IgD-negative memory B cell (primary cell): Measurements from ENCODE around the gene PCBP1. TPM values are rescaled to one million over a fixed set of nuclear protein-coding genes. Genes with fewer than 3 reads are reported as not detected.
"Not testable (repeated sequence)": the region's sequence is repeated elsewhere in the genome, so short reads cannot be mapped to it uniquely, and the experiment has no call there.

Source experiments
- H3K27ac Mint-ChIP-seq, 3 donors: one replicate each; pipeline ENCODE4 v1.8.0; 2020 to 2022; ENCODE audit warnings: mild to moderate bottlenecking in 3 of 3, mixed read lengths in 3 of 3, moderate library complexity in 1 of 3
- H3K27me3 Mint-ChIP-seq: one replicate; pipeline ENCODE4 v1.8.0; 2021; ENCODE audit warnings: mixed read lengths
- H3K36me3 Mint-ChIP-seq: one replicate; pipeline ENCODE4 v1.8.0; 2020; ENCODE audit warnings: mild to moderate bottlenecking, mixed read lengths
- H3K4me1 Mint-ChIP-seq, 3 donors: one replicate each; pipeline ENCODE4 v1.8.0; 2020 to 2022; ENCODE audit warnings: mixed read lengths in 3 of 3, mild to moderate bottlenecking in 1 of 3
- H3K4me3 Mint-ChIP-seq, 4 donors: one replicate each; pipeline ENCODE4 v1.8.0; 2020 to 2022; ENCODE audit warnings: mild to moderate bottlenecking in 4 of 4, mixed read lengths in 4 of 4, moderate library complexity in 3 of 4
- H3K9me3 Mint-ChIP-seq, 3 donors: one replicate each; pipeline ENCODE4 v1.8.0; 2020 to 2021; ENCODE audit warnings: mixed read lengths in 3 of 3, mild to moderate bottlenecking in 1 of 3
- polyA plus RNA-seq: library from polyadenylated mRNA; unstranded; fragments of 300-500 nt; fragmentation: Illumina TruSeq; gene quantifications from one replicate; pipeline ENCODE4 v1.2.3, GENCODE V29; 2021

Gene PCBP1
- polyA plus RNA-seq, 1 donor from 2014 or later, result 123 TPM

DNA sequence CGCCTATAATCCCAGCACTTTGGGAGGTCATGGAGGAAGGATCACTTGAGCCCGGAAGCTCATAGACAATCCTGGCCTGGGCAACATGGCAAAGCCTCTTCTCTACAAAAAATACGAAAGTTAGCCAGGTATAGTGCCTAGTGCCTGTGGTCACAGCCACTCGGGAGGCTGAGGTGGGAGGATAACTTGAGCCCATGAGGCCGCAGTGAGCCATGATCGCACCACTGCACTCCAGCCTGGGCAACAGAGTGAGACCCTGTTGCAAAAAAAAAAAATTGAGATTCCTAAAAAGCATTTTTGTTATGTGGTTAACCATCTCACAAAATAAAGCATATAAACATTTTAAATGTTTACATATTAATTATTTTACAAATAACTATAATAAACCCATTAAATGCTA is 13.9 kb downstream of the PCBP1 start:
- no peak overlapping the region for H3K4me3 Mint-ChIP-seq
- peaks cover 24 to 26% (median 25%) of the 10 kb centered on the region in 3 donors for H3K4me1 Mint-ChIP-seq
- H3K9me3 Mint-ChIP-seq, result no peaks in the 10 kb centered on the region
- H3K27ac Mint-ChIP-seq, result no peak overlapping the region
- no peaks in the 10 kb centered on the region for H3K36me3 Mint-ChIP-seq
- H3K27me3 Mint-ChIP-seq, result no peaks in the 10 kb centered on the region

- not testable (repeated sequence) for H3K4me3 Mint-ChIP-seq, H3K36me3 Mint-ChIP-seq, H3K27ac Mint-ChIP-seq, H3K27me3 Mint-ChIP-seq, H3K9me3 Mint-ChIP-seq
- H3K4me1 Mint-ChIP-seq, result peaks cover 24 to 26% (median 25%) of the 10 kb centered on the region in 3 donors
Measured at GRCh38 chr2:70101686-70102085, 14.4 kb downstream of the PCBP1 start.

- not testable (repeated sequence) for H3K9me3 Mint-ChIP-seq, H3K36me3 Mint-ChIP-seq, H3K27me3 Mint-ChIP-seq
- peaks cover 24 to 31% (median 30%) of the 10 kb centered on the region in 3 donors for H3K4me1 Mint-ChIP-seq
- peak overlapping the region in 2 of 3 donors; percentile 84 to 97 for H3K27ac Mint-ChIP-seq
- H3K4me3 Mint-ChIP-seq, result peak overlapping the region in 2 of 4 donors; percentile 57 to 95
Measured at GRCh38 chr2:70102323-70102905, 15.1 kb downstream of the PCBP1 start.

- Mint-ChIP-seq H3K36me3 (no peaks in the 10 kb centered on the region), H3K4me3 (peak overlapping the region; percentile 72 to 96 (median 86)), H3K9me3 (no peaks in the 10 kb centered on the region), H3K27me3 (no peaks in the 10 kb centered on the region), H3K27ac (peak overlapping the region; percentile 84 to 97 (median 88)), H3K4me1 (peaks cover 33 to 41% (median 41%) of the 10 kb centered on the region in 3 donors)
Measured at GRCh38 chr2:70103531-70104061, 16.3 kb downstream of the PCBP1 start.

DNA sequence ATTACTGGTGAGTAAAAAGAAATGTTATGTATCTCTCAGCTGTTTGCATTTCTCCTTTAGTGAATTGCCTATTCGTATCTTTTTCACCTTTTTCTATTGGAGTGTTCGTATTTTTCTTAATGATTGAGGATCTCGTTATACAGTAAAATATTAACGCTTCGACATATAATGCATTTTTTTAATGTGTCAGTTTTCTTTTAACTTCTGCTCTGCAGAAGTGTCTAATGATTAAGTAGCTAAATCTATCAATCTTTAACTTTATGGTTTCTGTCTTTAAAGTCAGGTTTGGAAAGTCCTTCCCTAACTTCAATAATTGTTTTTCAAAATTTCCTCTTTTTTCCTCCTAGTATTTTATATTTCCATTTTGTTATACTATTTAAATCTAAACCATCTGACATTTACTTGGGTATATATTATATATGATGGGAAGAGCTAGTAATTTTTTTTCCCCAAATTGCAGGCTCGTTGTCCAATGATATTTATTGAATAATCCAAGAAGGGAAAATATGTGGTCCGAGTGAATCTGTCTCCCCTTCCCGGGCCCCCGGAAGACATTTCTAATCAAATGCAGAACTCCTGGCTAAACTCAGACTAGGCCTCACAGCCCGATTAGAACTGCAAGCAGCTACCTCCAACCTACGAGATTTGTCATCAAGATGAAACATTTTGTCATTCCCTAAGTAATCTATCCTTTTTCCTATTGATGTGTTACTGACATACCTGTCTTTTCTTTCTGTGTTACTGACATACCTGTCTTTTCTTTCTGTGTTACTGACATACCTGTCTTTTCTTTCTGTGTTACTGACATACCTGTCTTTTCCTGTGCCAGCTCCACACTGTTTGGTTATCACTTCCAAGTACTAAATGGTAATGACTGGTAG is 17.2 kb downstream of the PCBP1 start:
- Mint-ChIP-seq H3K4me3 (peak overlapping the region; percentile 72 to 96 (median 86)), H3K27me3 (no peaks in the 10 kb centered on the region), H3K27ac (peak overlapping the region; percentile 84 to 97 (median 95)), H3K36me3 (no peaks in the 10 kb centered on the region), H3K4me1 (peaks cover 39 to 45% (median 43%) of the 10 kb centered on the region in 3 donors), H3K9me3 (no peaks in the 10 kb centered on the region)

DNA sequence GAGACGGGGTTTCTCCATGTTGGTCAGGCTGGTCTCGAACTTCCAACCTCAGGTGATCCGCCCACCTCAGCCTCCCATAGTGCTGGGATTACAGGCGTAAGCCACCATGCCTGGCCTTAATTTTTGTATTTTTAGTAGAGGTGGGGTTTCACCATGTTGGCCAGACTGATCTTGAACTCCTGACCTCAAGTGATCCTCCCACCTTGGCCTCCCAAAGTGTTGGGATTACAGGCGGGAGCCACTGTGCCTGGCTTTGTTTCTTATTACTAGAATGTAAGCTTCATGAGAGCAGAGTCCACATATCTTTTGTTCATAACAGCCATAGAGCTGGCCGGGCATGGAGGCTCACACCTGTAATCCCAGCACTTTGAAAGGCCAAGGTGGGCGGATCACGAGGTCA is 18.9 kb downstream of the PCBP1 start:
- H3K4me1 Mint-ChIP-seq, result peaks cover 45 to 50% (median 48%) of the 10 kb centered on the region in 3 donors
- not testable (repeated sequence) for H3K9me3 Mint-ChIP-seq, H3K36me3 Mint-ChIP-seq, H3K27me3 Mint-ChIP-seq, H3K4me3 Mint-ChIP-seq
- peak overlapping the region in 1 of 3 donors; percentile 76 for H3K27ac Mint-ChIP-seq

DNA sequence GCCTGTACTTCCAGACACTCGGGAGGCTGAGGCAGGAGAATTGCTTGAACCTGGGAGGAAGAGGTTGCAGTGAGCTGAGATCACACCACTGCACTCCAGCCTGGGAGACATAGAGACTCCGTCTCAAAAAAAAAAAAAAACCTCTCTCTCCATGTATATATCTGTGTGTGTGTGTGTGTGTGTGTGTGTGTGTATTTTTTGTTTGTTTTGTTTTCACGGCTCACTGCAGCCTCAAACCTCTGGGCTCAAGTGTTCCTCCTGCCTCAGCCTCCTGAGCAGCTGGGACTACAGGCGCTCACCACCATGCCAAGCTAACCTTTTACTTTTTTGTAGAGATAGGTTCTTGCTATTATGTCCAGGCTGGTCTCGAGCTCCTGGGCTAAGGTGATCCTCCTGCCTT is 23.1 kb downstream of the PCBP1 start:
- not testable (repeated sequence) for H3K9me3 Mint-ChIP-seq, H3K27me3 Mint-ChIP-seq, H3K36me3 Mint-ChIP-seq
- H3K27ac Mint-ChIP-seq, result peak overlapping the region in 2 of 3 donors; percentile 57 to 77
- peaks cover 23 to 31% (median 28%) of the 10 kb centered on the region in 3 donors for H3K4me1 Mint-ChIP-seq
- H3K4me3 Mint-ChIP-seq, result peak overlapping the region in 2 of 4 donors; percentile 17 to 28

DNA sequence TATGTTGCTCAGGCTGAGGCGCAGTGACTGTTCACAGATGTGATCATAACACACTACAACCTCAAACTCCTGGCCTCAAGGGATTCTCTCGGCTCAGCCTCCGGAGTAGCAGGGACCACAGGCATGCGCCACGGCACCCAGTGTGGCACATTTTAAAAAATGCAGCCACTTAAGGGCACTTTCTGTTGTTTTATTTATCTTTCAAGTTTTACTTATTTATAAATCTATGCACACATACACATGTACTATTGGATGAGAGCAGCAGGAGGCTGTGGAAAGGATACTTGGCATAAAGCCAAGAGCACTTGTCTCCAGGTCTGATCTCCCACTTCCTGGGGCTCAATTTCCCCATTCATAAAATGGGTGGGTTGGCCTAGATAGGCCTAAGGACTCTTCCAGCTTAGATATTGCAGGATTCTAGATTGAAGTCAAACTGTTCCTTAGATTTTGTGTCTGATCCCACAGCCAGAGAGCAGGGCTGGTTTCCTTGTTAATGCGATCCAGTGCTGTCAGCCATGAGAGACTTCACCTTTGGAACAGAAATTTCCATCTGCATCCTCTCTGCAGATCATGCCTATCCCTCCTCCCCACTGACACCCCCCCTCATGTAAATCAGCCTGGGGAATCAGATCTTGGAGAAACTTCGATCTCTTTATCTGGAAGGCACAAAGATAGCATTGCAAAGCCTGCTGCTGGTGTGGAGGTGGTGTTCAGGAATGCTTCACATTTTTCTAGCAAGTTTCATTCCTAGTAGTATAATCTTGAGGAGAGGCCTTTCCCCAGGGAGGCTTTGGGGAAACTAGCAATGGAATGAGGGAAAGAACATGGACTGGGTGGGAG is 24.7 kb downstream of the PCBP1 start:
- Mint-ChIP-seq H3K9me3 (no peaks in the 10 kb centered on the region), H3K4me3 (no peak overlapping the region), H3K27ac (no peak overlapping the region), H3K27me3 (no peaks in the 10 kb centered on the region), H3K4me1 (peaks cover 35 to 39% (median 39%) of the 10 kb centered on the region in 3 donors), H3K36me3 (no peaks in the 10 kb centered on the region)

DNA sequence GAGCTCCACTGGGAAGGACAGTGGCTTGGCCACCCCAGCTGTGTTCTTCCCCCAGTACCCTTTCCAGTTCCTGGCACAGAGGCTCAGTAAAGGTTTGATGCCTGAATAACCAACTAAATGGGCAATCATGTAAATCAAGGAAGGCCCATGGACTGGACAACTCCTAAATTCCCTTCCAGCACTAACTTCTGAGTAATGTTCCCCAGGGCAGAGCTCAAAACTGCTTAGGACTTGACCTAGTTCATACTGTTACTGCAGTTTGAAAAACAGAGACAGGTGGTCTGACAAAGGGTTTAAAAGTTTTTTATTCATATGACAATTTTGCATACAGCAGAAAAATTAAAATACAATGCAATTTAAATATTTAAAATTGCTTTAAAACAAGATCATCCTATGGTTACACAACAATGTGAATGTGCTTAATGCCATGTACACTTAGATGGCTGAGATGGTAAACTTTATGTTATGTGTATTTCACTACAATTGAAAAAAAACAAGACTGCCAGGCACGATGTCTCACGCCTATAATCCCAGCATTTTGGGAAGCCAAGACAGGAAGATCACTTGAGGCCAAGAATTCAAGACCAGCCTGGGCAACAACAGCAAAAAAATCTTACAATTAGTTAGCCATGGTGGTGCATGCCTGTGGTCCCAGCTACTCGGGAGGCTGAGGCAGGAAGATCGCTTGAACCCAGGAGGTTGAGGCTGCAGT is 26.2 kb downstream of the PCBP1 start:
- Mint-ChIP-seq H3K27me3 (no peaks in the 10 kb centered on the region), H3K36me3 (no peaks in the 10 kb centered on the region), H3K9me3 (no peaks in the 10 kb centered on the region), H3K4me3 (no peak overlapping the region), H3K4me1 (peaks cover 25 to 35% (median 29%) of the 10 kb centered on the region in 3 donors), H3K27ac (peak overlapping the region in 2 of 3 donors; percentile 3 to 51)

DNA sequence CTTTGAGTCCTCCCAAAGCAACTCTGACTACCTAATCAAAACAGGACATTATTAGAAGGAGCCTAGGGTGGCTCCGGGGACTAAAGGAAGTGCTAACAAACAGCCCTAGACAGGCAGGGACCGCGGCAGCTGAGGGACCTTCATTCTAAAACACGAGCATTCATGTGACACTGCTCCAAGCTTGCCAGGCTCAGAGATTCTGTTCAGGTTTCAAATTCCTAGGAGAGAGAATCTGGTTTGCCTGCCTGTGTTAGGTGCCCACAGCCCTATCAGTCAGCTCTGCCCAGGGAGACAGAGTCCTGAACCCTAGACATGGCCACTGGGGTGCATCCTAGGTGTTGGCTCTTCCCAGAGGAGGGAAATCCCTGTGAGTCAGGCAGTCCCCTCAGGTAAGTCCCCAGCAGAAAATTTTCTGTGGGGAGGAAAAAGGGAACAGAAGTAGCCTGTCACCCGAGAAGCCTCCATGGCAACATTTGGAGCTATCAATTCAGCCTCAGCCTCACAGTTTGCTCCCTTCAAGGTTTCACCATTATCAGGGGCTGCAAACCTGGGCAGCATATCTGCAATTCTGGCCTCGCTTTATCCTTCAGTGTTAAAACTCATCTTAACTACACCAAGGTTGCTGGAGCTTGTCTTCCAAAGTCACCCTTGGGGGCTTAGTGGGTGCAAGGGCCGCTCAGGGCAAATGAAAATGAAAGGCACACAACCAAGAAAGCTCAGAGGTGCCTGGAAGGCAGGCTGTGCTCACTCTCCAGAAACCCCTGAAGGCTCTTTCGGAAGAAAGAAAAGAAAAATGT is 28.6 kb downstream of the PCBP1 start:
- Mint-ChIP-seq H3K4me1 (peaks cover 24 to 31% (median 29%) of the 10 kb centered on the region in 3 donors), H3K4me3 (peak overlapping the region in 2 of 4 donors; percentile 53 to 74), H3K36me3 (no peaks in the 10 kb centered on the region), H3K27me3 (no peaks in the 10 kb centered on the region), H3K9me3 (no peaks in the 10 kb centered on the region), H3K27ac (peak overlapping the region in 1 of 3 donors; percentile 72)

DNA sequence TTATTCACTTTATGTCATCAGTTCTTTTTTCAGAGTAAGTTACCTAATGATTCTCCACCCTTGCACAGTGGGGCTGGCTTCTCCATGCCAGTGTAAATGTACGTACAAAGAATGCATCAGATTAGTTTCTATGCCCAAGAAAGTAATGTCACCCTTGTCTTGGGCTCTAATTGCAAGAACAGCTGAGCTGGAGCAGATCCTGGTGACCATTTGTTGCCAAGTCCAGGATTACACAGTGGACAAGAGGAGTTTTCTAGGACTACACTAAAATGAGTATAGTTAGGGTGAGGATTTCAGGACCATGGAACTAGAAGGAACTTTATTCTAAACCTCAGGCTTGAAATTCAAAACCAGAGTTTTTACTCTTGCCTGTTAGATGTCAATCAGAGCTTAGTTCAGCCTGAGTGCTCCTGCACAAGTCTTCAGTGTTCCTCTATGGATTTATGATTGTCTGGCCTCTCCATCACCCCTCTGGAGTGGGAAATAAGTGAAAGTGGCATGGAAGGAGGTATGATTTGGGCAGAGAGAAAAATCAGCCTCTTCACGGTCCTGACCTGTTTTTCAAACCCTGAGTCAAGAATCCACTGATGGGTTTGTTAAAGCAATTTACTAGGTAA is 29.8 kb downstream of the PCBP1 start:
- no peaks in the 10 kb centered on the region for H3K36me3 Mint-ChIP-seq
- H3K27me3 Mint-ChIP-seq, result no peaks in the 10 kb centered on the region
- peak overlapping the region in 2 of 3 donors; percentile 72 to 83 for H3K27ac Mint-ChIP-seq
- peaks cover 31 to 42% (median 36%) of the 10 kb centered on the region in 3 donors for H3K4me1 Mint-ChIP-seq
- H3K9me3 Mint-ChIP-seq, result no peaks in the 10 kb centered on the region
- peak overlapping the region in 1 of 4 donors; percentile 53 for H3K4me3 Mint-ChIP-seq

GRCh38 chr2:70118798-70119454 is 31.6 kb downstream of the PCBP1 start:
- Mint-ChIP-seq H3K4me1 (peaks cover 43 to 55% (median 50%) of the 10 kb centered on the region in 3 donors), H3K27ac (peak overlapping the region; percentile 57 to 78 (median 65)), H3K27me3 (no peaks in the 10 kb centered on the region), H3K4me3 (peak overlapping the region in 1 of 4 donors; percentile 57), H3K9me3 (no peaks in the 10 kb centered on the region), H3K36me3 (no peaks in the 10 kb centered on the region)
